ENCODE measurements around the gene MRPL10. TPM values are rescaled to one million over a fixed set of nuclear protein-coding genes. Genes with fewer than 3 reads are reported as not detected.

Gene MRPL10
- total RNA-seq, 1 experiment from 2014 or later, result 112 TPM

- BruUV-seq (replicated peaks), result no TSS peak
- Histone ChIP-seq H3K4me2 (ENCODE audit: low read length) (no peak overlapping the region), H3K4me1 (ENCODE audit: control insufficient read depth in 1 of 2, insufficient read depth in 2 of 2, low read length in 2 of 2) (peaks cover 25 to 31% of the 10 kb centered on the region in 2 experiments), H3K9ac (ENCODE audit: low read length) (no peak overlapping the region), H3K79me2 (ENCODE audit: insufficient read depth, low read length) (no peaks in the 10 kb centered on the region), H3K9me2 (ENCODE audit: insufficient read depth) (no peaks in the 10 kb centered on the region), H3K4me3 (replicated peaks in 1 of 2; ENCODE audit: low read depth in 1 of 2, low read length in 2 of 2) (no peak overlapping the region), H3K9me3 (ENCODE audit: control insufficient read depth in 1 of 2, insufficient read depth in 1 of 2, low read depth in 1 of 2, low read length in 2 of 2) (no peaks in the 10 kb centered on the region), H2AFZ (ENCODE audit: low read depth, low read length, poor library complexity, severe bottlenecking) (no peak overlapping the region), H3K27me3 (ENCODE audit: insufficient read depth, low read length) (peaks cover 11% of the 10 kb centered on the region; the same call in 1 of the 2 replicates), H4K20me1 (ENCODE audit: insufficient read depth) (no peaks in the 10 kb centered on the region), H3K27ac (ENCODE audit: low read depth, low read length) (no peak overlapping the region), H3K36me3 (ENCODE audit: control insufficient read depth in 1 of 2, insufficient read depth in 2 of 2, low read length in 2 of 2) (peaks cover 11% of the 10 kb centered on the region in 2 experiments; a peak in 2 of 4 replicates)
- ChIA-PET POLR2A (no interaction called here), CTCF (interaction anchor here (0.6 kb wide), 1 partner anchor 57 kb away, joined by 3 read pairs; no protein-coding TSS in a partner anchor), RAD21 (ENCODE audit: low non-redundant PET in 1 of 2, low total read pairs in 2 of 2, uncharacterized antibody in 2 of 2, unreplicated experiment in 2 of 2) (no interaction called here)
- TF ChIP-seq POLR2AphosphoS5 (IDR thresholded peaks at IDR 0.05; ENCODE audit: low read depth, low read length) (no peak), REST (IDR thresholded peaks at IDR 0.05; ENCODE audit: low read depth) (no peak)
- no peak for ATAC-seq
- DNase-seq (ENCODE audit: low read depth, low spot score), result no peak
- intact Hi-C loops (cut with micrococcal nuclease), result no loop called here
Observed at GRCh38 chr17:47807421-47807820, 23.9 kb downstream of the MRPL10 start.

- no peak overlapping the region for H3K4me3 ChIP-seq (replicated peaks in 1 of 2; ENCODE audit: low read depth in 1 of 2, low read length in 2 of 2)
- H3K79me2 ChIP-seq (ENCODE audit: insufficient read depth, low read length), result no peaks in the 10 kb centered on the region
- no TSS peak for BruUV-seq (replicated peaks)
- RAD21 ChIA-PET (ENCODE audit: low non-redundant PET in 1 of 2, low total read pairs in 2 of 2, uncharacterized antibody in 2 of 2, unreplicated experiment in 2 of 2), result no interaction called here
- H3K36me3 ChIP-seq (ENCODE audit: control insufficient read depth in 1 of 2, insufficient read depth in 2 of 2, low read length in 2 of 2), result peaks cover 11% of the 10 kb centered on the region in 2 experiments; a peak in 2 of 4 replicates
- H3K27ac ChIP-seq (ENCODE audit: low read depth, low read length), result no peak overlapping the region
- no peaks in the 10 kb centered on the region for H3K9me3 ChIP-seq (ENCODE audit: control insufficient read depth in 1 of 2, insufficient read depth in 1 of 2, low read depth in 1 of 2, low read length in 2 of 2)
- H3K27me3 ChIP-seq (ENCODE audit: insufficient read depth, low read length), result peaks cover 11% of the 10 kb centered on the region; the same call in 1 of the 2 replicates
- no peaks in the 10 kb centered on the region for H3K9me2 ChIP-seq (ENCODE audit: insufficient read depth)
- intact Hi-C loops (cut with micrococcal nuclease), result no loop called here
- no peak overlapping the region for H3K4me2 ChIP-seq (ENCODE audit: low read length)
- ATAC-seq (no peak), DNase-seq (ENCODE audit: low read depth, low spot score) (no peak)
- POLR2A ChIA-PET, result no interaction called here
- no peaks in the 10 kb centered on the region for H4K20me1 ChIP-seq (ENCODE audit: insufficient read depth)
- CTCF ChIA-PET, result no interaction called here
- H2AFZ ChIP-seq (ENCODE audit: low read depth, low read length, poor library complexity, severe bottlenecking), result no peak overlapping the region
- peaks cover 25 to 27% of the 10 kb centered on the region in 2 experiments for H3K4me1 ChIP-seq (ENCODE audit: control insufficient read depth in 1 of 2, insufficient read depth in 2 of 2, low read length in 2 of 2)
- no peak overlapping the region for H3K9ac ChIP-seq (ENCODE audit: low read length)
- TF ChIP-seq MAX (IDR thresholded peaks at IDR 0.05), result no peak
- no peak for TF ChIP-seq RAD21 (IDR thresholded peaks at IDR 0.05; ENCODE audit: low read depth)
- TF ChIP-seq JUND (IDR thresholded peaks at IDR 0.05), result no peak
- no peak for TF ChIP-seq ZBTB33 (IDR thresholded peaks at IDR 0.05; ENCODE audit: extremely low read depth, insufficient replicate concordance, low read length)
- TF ChIP-seq EZH2phosphoT487 (IDR thresholded peaks at IDR 0.05; ENCODE audit: borderline replicate concordance), result no peak
- TF ChIP-seq ELF1 (IDR thresholded peaks at IDR 0.05; ENCODE audit: borderline replicate concordance, low read depth), result no peak
- no peak for TF ChIP-seq SP1 (IDR thresholded peaks at IDR 0.05; ENCODE audit: low read depth)
- TF ChIP-seq FOSL1 (IDR thresholded peaks at IDR 0.05; ENCODE audit: low read depth), result no peak
- TF ChIP-seq ZNF274 (IDR thresholded peaks at IDR 0.05; ENCODE audit: low read depth, low read length), result no peak
- no peak for TF ChIP-seq ATF3 (IDR thresholded peaks at IDR 0.05)
- no peak for TF ChIP-seq CEBPB (IDR thresholded peaks at IDR 0.05; ENCODE audit: low read depth)
- TF ChIP-seq POLR2AphosphoS5 (IDR thresholded peaks at IDR 0.05; ENCODE audit: low read depth, low read length), result no peak
Observed at GRCh38 chr17:47806913-47807255, 24.5 kb downstream of the MRPL10 start.

Data from HCT116 (cell line).